ENCODE measurements around the gene TRPM2.

The TRPM2 gene

GRCh38 chr21:44433791-44434567, 80.6 kb downstream of the TRPM2 start:
- no peak for DNase-seq

GRCh38 chr21:44434568-44434925, 81.1 kb downstream of the TRPM2 start:
- no peak for DNase-seq

GRCh38 chr21:44434936-44435635, 81.7 kb downstream of the TRPM2 start:
- DNase-seq = no peak

GRCh38 chr21:44436111-44436611, 82.7 kb downstream of the TRPM2 start:
- no peak for DNase-seq

- no peak for DNase-seq
Observed at GRCh38 chr21:44436958-44437357, 83.5 kb downstream of the TRPM2 start.

- DNase-seq = no peak
Observed at GRCh38 chr21:44437371-44437695, 83.9 kb downstream of the TRPM2 start.

GRCh38 chr21:44437696-44438431, 84.4 kb downstream of the TRPM2 start:
- DNase-seq = no peak

- DNase-seq = no peak
Observed at GRCh38 chr21:44438531-44439210, 85.2 kb downstream of the TRPM2 start.

- no peak for DNase-seq
Observed at GRCh38 chr21:44439211-44439600, 85.8 kb downstream of the TRPM2 start.

- no peak for DNase-seq
Observed at GRCh38 chr21:44440241-44441040, 87.0 kb downstream of the TRPM2 start.

- DNase-seq = no peak
Observed at GRCh38 chr21:44441041-44441400, 87.6 kb downstream of the TRPM2 start.

GRCh38 chr21:44441581-44442265, 88.3 kb downstream of the TRPM2 start:
- DNase-seq = no peak

- no peak for DNase-seq
Observed at GRCh38 chr21:44442266-44443125, 89.1 kb downstream of the TRPM2 start.

GRCh38 chr21:44443291-44443890, 90.0 kb downstream of the TRPM2 start:
- no peak for DNase-seq

GRCh38 chr21:44443891-44444285, 90.5 kb downstream of the TRPM2 start:
- DNase-seq = no peak

GRCh38 chr21:44444286-44444931, 91.0 kb downstream of the TRPM2 start:
- no peak for DNase-seq

- DNase-seq = no peak
Observed at GRCh38 chr21:44445145-44445812, 91.9 kb downstream of the TRPM2 start.

- DNase-seq = no peak
Observed at GRCh38 chr21:44448651-44449131, 95.3 kb downstream of the TRPM2 start.

Measured in inflammatory macrophage treated with lipopolysaccharide for 4 hours (primary cell).